CD4-positive, alpha-beta T cell treated with Interleukin-4 for 4 hours (primary cell): ENCODE data around the gene C11orf54.
A peak's percentile ranks its signal among the peaks of the same experiment; 100 is the strongest.

Experiments
- DNase-seq: peaks from one replicate; pipeline ENCODE4 v3.0.0-alpha.2; 2020

C11orf54 gene

GRCh38 chr11:93741094-93741881, at the start of gene C11orf54, which contains the start of gene TAF1D:
TSS of gene C11orf54 (plus strand) at chr11:93741672. CDS start at chr11:93747394, 5,722 bp downstream.
TSS of gene TAF1D (minus strand) at chr11:93741495. CDS start at chr11:93739304, 2,191 bp downstream.
- peak; percentile 98 for DNase-seq

- DNase-seq, result no peak
Observed at GRCh38 chr11:93694109-93694508, 47.4 kb upstream of the C11orf54 start.

- DNase-seq, result no peak
Observed at GRCh38 chr11:93694557-93694956, 46.9 kb upstream of the C11orf54 start.

GRCh38 chr11:93697611-93698010, 43.9 kb upstream of the C11orf54 start:
- DNase-seq, result no peak

DNA sequence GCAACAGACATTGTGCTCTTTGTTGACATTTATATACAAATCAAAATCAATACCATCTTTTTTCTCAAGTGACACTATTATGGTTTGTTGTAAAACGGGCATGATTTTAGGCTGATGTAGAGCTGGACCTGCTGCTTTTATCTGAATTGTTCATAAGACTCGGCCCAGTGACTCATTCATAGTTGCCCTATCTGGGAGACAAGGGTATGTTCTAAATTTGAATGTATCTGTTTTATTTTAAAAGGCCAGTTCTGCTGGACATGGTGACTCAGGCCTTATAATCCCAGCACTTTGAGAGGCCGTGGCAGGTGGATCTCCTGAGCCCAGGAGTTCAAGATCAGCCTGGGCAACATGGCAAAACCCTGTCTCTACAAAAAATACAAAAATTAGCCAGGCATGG, 40.6 kb upstream of the C11orf54 start:
- no peak for DNase-seq

GRCh38 chr11:93704237-93704636, 37.2 kb upstream of the C11orf54 start:
- DNase-seq, result no peak

DNA sequence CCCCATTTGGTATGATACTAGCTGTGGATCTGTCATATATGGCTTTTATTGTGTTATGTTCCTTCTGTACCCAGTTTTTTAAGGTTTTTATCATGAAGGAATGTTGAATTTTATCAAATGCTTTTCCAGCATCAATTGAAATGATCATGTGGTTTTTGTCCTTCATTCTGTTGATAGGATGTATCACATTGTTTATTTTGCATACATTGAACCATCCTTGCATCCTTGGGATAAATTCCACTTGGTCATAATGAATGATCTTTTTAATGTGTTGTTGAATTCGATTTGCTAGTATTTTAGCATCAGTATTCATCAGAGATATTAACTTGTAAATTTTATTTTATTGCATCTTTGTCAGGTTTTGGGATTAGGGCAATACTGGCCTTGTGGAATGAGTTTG, 31.2 kb upstream of the C11orf54 start:
- DNase-seq, result no peak

GRCh38 chr11:93712678-93713077, 28.8 kb upstream of the C11orf54 start:
- no peak for DNase-seq

- DNase-seq, result no peak
Observed at GRCh38 chr11:93715797-93716396, 25.6 kb upstream of the C11orf54 start.

GRCh38 chr11:93717501-93717900, 24.0 kb upstream of the C11orf54 start:
- DNase-seq, result no peak

- DNase-seq, result peak; percentile 36
Observed at GRCh38 chr11:93718057-93718563, 23.4 kb upstream of the C11orf54 start.

DNA sequence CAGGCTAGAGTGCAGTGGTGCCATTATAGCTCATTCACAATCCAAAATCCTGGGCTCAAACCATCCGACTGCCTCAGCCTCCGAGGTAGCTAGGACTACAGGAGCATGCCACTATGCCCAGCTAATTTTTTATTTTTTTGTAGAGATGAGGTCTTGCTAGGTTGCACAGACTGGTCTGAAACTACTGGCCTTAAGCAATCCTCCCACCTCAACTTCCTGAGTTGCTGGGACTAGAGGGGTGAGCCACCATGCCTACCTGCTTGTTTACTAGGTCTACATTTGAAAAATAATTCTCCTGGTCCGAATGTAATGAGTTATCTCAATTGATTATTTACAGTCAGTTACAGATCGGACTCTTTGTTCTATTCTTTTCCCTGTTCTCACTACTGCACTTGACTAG, 22.2 kb upstream of the C11orf54 start:
- no peak for DNase-seq

DNA sequence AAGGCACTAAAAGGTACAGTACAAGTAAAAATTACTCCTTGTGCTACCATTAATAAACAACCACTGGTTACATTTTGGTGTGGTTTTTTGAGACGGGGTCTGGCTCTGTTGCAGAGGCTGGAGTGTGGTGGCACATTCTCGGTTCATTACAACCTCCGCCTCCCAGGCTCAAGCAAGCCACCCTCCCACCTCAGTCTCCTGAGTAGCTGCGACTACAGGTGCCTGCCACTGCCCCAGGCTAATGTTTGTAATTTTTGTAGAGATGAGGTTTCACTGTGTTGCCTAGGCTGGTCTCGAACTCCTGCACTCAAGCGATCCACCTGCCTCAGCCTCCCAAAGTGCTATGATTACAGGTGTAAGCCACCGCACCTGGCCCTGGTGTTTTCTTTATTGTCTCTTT, 20.9 kb upstream of the C11orf54 start:
- DNase-seq, result no peak

GRCh38 chr11:93724089-93724488, 17.4 kb upstream of the C11orf54 start:
- no peak for DNase-seq

- no peak for DNase-seq
Observed at GRCh38 chr11:93727985-93728791, 13.3 kb upstream of the C11orf54 start.

- no peak for DNase-seq
Observed at GRCh38 chr11:93728792-93729128, 12.7 kb upstream of the C11orf54 start.

GRCh38 chr11:93729129-93729616, 12.3 kb upstream of the C11orf54 start:
- no peak for DNase-seq

GRCh38 chr11:93730108-93731107, 11.1 kb upstream of the C11orf54 start:
- DNase-seq, result no peak

GRCh38 chr11:93732237-93732892, 9.1 kb upstream of the C11orf54 start:
- no peak for DNase-seq

- no peak for DNase-seq
Observed at GRCh38 chr11:93733474-93733873, 8.0 kb upstream of the C11orf54 start.

GRCh38 chr11:93734427-93735222, 6.8 kb upstream of the C11orf54 start:
- DNase-seq, result no peak
